Astrocyte (in vitro differentiated cells and primary cell): ENCODE data around the gene MPP1.

Experiments used
- CTCF ChIP-seq: IDR thresholded peaks from 2 replicates; pipeline ENCODE4 v1.5.1; 2011; ENCODE audit warnings: low read depth, mild to moderate bottlenecking, inconsistent platforms, low read length, moderate library complexity; ENCODE audit not compliant: insufficient read depth
- EZH2 ChIP-seq: IDR thresholded peaks from 2 replicates; pipeline ENCODE4 v1.6.1; 2012; ENCODE audit warnings: mild to moderate bottlenecking, low read length, inconsistent platforms; ENCODE audit not compliant: insufficient read depth

DNA sequence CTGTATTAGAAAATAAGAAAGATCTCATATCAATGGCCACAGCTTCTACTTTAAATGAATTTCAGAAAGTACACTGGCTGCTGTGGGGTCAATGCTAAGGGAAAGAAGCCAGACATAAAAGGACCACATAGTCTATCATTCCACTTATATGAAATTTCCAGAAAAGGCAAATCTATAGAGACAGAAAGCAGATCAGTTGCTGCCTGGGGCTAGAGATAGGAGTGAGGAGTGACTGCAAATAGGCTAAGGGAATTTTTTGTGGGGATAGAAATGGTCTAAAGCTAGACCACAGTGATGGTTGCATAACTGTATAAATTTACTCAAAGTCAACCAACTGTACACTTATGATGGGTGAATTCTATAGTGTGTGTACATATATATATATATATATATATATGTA is 62.7 kb downstream of the MPP1 start:
- TF ChIP-seq CTCF = no peak
- TF ChIP-seq EZH2 = no peak
